Activated naive CD4-positive, alpha-beta T cell treated with anti-CD3 and anti-CD28 coated beads, Interleukin-2, amount 50 U/mL, for 24 hours (primary cell): ENCODE results near the gene PCSK4.

ENCODE experiments used
- H3K27ac Mint-ChIP-seq: one replicate; pipeline ENCODE4 v1.8.0; 2021; ENCODE audit warnings: mild to moderate bottlenecking, mixed read lengths
- H3K27me3 Mint-ChIP-seq: one replicate; pipeline ENCODE4 v1.8.0; 2021; ENCODE audit warnings: mixed read lengths
- H3K36me3 Mint-ChIP-seq: one replicate; pipeline ENCODE4 v1.8.0; 2021; ENCODE audit warnings: mixed read lengths
- H3K4me1 Mint-ChIP-seq: one replicate; pipeline ENCODE4 v1.8.0; 2021; ENCODE audit warnings: mixed read lengths
- H3K4me3 Mint-ChIP-seq: one replicate; pipeline ENCODE4 v1.8.0; 2021; ENCODE audit warnings: mild to moderate bottlenecking, mixed read lengths
- H3K9me3 Mint-ChIP-seq: one replicate; pipeline ENCODE4 v1.8.0; 2021; ENCODE audit warnings: mixed read lengths

Gene PCSK4

GRCh38 chr19:1473085-1473851, 16.9 kb downstream of the PCSK4 start:
- H3K4me1 Mint-ChIP-seq = peaks cover 18% of the 10 kb centered on the region
- H3K4me3 Mint-ChIP-seq = no peak overlapping the region
- H3K9me3 Mint-ChIP-seq = no peaks in the 10 kb centered on the region
- no peak overlapping the region for H3K27ac Mint-ChIP-seq
- H3K27me3 Mint-ChIP-seq = no peaks in the 10 kb centered on the region
- H3K36me3 Mint-ChIP-seq = no peaks in the 10 kb centered on the region

GRCh38 chr19:1472231-1473084, 17.7 kb downstream of the PCSK4 start:
- Mint-ChIP-seq H3K4me1 (peaks cover 17% of the 10 kb centered on the region), H3K4me3 (no peak overlapping the region), H3K27me3 (no peaks in the 10 kb centered on the region), H3K9me3 (no peaks in the 10 kb centered on the region), H3K27ac (no peak overlapping the region), H3K36me3 (no peaks in the 10 kb centered on the region)

DNA sequence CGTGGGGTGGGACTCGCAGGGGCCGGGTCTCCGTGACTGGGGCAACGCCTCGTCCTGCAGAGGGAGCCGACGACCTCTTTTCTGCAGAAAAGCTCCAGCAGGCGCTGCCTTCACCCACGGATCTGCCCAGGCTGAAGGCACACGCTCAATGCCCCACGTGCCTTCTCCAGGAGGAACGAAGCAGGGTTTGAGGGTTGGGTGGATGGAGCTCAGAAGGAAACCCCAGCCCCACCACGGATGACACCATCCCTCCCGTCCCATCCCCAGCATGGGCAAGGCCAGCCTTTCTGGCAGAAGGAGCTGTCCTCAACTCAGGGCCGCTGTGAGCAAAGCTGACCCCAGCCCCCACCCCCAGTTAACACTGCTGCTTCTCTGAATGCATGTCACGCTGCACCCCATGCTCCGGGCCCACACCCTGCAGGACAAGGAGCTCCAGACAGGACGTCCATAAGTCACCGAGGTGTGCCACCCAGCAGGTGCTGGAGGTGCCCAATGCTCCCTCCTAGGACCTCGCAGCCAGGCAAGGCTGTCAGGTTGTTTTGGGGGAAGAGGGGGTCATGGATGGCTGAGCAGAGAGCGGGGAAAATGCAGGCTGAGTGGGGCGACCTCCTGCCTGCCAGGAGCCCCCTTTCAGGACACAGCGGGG, 18.5 kb downstream of the PCSK4 start:
- no peak overlapping the region for H3K27ac Mint-ChIP-seq
- H3K4me1 Mint-ChIP-seq = peaks cover 10% of the 10 kb centered on the region
- no peaks in the 10 kb centered on the region for H3K36me3 Mint-ChIP-seq
- peaks cover 1% of the 10 kb centered on the region for H3K27me3 Mint-ChIP-seq
- peak overlapping the region; percentile 62 for H3K4me3 Mint-ChIP-seq
- no peaks in the 10 kb centered on the region for H3K9me3 Mint-ChIP-seq

DNA sequence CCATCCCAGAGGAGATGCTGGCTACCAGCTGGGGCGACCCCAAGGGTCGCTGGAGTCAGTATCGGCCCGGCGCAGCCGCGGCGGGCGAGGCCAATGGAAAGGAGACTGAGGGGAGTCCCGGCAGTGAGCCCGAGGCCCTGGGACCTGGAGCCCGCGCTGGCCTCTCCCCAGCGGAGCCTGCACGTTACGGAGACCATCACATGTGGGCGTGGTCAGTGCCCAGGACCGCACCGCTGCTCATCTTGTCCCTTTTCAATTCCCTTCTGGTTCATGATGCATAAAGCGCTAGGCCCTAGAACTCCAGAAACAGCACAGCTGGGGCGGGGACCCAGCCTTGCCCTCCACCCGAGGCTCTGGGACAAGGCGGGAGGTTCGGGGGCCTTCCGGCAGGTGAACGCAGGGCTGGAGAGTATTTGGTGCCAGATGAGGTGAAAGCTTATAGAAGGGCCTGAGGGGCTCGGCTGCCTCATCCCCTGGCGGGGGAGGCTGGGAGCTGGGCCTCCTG, 19.1 kb downstream of the PCSK4 start:
- Mint-ChIP-seq H3K27ac (no peak overlapping the region), H3K36me3 (no peaks in the 10 kb centered on the region), H3K4me3 (peak overlapping the region; percentile 62), H3K27me3 (peaks cover 2% of the 10 kb centered on the region), H3K4me1 (peaks cover 10% of the 10 kb centered on the region), H3K9me3 (no peaks in the 10 kb centered on the region)

GRCh38 chr19:1470305-1471009, 19.7 kb downstream of the PCSK4 start:
- Mint-ChIP-seq H3K36me3 (no peaks in the 10 kb centered on the region), H3K27ac (no peak overlapping the region), H3K4me1 (peaks cover 10% of the 10 kb centered on the region), H3K27me3 (peaks cover 2% of the 10 kb centered on the region), H3K4me3 (peak overlapping the region; percentile 79), H3K9me3 (no peaks in the 10 kb centered on the region)

DNA sequence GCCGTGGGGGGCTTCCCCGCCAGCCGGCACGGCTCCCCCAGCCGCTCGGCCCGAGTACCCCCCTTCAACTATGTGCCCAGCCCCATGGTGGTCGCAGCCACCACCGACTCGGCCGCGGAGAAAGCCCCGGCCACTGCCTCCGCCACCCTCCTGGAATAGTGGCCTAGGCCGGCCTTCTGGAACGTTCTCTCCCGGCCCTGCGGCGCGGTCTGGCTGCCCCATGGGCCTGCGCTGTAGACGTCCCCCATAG, 20.2 kb downstream of the PCSK4 start:
- H3K27ac Mint-ChIP-seq = no peak overlapping the region

DNA sequence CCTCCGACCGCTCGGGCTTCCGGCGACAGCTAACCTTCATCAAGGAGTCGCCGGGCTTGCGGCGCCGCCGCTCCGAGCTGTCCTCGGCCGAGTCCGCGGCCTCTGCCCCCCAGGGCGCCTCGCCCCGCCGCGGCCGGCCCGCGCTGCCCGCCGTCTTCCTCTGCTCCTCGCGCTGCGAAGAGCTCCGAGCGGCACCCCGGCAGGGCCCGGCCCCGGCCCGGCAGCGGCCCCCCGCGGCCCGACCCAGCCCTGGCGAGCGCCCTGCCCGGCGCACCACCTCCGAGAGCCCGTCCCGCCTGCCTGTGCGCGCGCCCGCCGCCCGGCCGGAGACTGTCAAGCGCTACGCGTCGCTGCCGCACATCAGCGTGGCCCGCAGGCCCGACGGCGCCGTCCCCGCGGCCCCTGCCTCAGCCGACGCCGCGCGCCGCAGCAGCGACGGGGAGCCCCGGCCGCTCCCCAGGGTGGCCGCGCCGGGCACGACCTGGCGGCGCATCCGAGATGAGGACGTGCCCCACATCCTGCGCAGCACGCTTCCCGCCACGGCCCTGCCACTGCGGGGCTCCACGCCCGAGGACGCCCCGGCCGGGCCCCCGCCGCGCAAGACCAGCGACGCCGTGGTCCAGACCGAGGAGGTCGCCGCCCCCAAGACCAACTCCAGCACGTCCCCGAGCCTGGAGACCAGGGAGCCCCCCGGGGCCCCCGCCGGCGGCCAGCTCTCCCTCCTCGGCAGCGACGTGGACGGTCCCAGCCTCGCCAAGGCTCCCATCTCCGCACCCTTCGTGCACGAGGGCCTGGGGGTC, 20.7 kb downstream of the PCSK4 start:
- peaks cover 2% of the 10 kb centered on the region for H3K27me3 Mint-ChIP-seq
- peak overlapping the region; percentile 79 for H3K4me3 Mint-ChIP-seq
- H3K9me3 Mint-ChIP-seq = no peaks in the 10 kb centered on the region
- no peak overlapping the region for H3K27ac Mint-ChIP-seq
- no peaks in the 10 kb centered on the region for H3K36me3 Mint-ChIP-seq
- peaks cover 10% of the 10 kb centered on the region for H3K4me1 Mint-ChIP-seq

More for the DNA sequence above, 20.2 kb downstream of the PCSK4 start:
- peaks cover 10% of the 10 kb centered on the region for H3K4me1 Mint-ChIP-seq
- peaks cover 2% of the 10 kb centered on the region for H3K27me3 Mint-ChIP-seq
- peak overlapping the region; percentile 79 for H3K4me3 Mint-ChIP-seq
- no peaks in the 10 kb centered on the region for H3K9me3 Mint-ChIP-seq
- H3K36me3 Mint-ChIP-seq = no peaks in the 10 kb centered on the region

GRCh38 chr19:1468821-1469254, 21.3 kb downstream of the PCSK4 start:
- H3K4me1 Mint-ChIP-seq = peaks cover 10% of the 10 kb centered on the region
- no peaks in the 10 kb centered on the region for H3K9me3 Mint-ChIP-seq
- H3K36me3 Mint-ChIP-seq = no peaks in the 10 kb centered on the region
- H3K27me3 Mint-ChIP-seq = peaks cover 2% of the 10 kb centered on the region
- no peak overlapping the region for H3K27ac Mint-ChIP-seq
- peak overlapping the region; percentile 44 for H3K4me3 Mint-ChIP-seq

- Mint-ChIP-seq H3K9me3 (no peaks in the 10 kb centered on the region), H3K27me3 (peaks cover 2% of the 10 kb centered on the region), H3K36me3 (no peaks in the 10 kb centered on the region), H3K27ac (peak overlapping the region; percentile 77), H3K4me1 (peaks cover 8% of the 10 kb centered on the region), H3K4me3 (peak overlapping the region; percentile 52)
Measured at GRCh38 chr19:1468274-1468820, 21.8 kb downstream of the PCSK4 start.

DNA sequence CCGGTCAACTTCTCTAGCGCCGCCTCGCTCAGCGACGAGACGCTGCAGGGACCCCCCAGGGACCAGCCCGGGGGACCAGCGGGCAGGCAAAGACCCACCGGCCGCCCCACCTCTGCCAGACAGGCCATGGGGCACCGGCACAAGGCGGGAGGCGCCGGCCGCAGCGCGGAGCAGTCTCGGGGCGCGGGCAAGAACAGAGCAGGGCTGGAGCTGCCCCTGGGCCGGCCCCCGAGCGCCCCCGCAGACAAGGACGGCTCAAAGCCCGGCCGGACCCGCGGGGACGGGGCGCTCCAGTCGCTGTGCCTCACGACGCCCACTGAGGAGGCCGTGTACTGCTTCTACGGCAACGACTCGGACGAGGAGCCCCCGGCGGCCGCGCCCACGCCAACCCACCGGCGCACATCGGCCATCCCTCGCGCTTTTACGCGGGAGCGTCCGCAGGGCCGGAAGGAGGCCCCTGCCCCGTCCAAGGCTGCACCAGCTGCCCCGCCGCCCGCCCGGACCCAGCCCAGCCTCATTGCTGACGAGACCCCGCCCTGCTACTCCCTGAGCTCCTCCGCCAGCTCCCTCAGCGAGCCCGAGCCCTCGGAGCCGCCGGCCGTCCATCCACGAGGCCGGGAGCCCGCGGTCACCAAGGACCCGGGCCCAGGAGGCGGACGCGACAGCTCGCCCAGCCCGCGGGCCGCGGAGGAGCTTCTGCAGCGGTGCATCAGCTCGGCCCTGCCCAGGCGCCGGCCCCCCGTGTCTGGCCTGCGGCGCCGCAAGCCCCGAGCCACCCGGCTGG, 22.5 kb downstream of the PCSK4 start:
- H3K36me3 Mint-ChIP-seq = no peaks in the 10 kb centered on the region
- no peak overlapping the region for H3K27ac Mint-ChIP-seq
- peaks cover 3% of the 10 kb centered on the region for H3K4me1 Mint-ChIP-seq
- H3K4me3 Mint-ChIP-seq = no peak overlapping the region
- H3K9me3 Mint-ChIP-seq = no peaks in the 10 kb centered on the region
- H3K27me3 Mint-ChIP-seq = peaks cover 2% of the 10 kb centered on the region

- Mint-ChIP-seq H3K36me3 (no peaks in the 10 kb centered on the region), H3K27me3 (peaks cover 2% of the 10 kb centered on the region), H3K4me3 (no peak overlapping the region), H3K27ac (no peak overlapping the region), H3K4me1 (peaks cover 3% of the 10 kb centered on the region), H3K9me3 (no peaks in the 10 kb centered on the region)
Measured at GRCh38 chr19:1467215-1467489, 23.0 kb downstream of the PCSK4 start.

DNA sequence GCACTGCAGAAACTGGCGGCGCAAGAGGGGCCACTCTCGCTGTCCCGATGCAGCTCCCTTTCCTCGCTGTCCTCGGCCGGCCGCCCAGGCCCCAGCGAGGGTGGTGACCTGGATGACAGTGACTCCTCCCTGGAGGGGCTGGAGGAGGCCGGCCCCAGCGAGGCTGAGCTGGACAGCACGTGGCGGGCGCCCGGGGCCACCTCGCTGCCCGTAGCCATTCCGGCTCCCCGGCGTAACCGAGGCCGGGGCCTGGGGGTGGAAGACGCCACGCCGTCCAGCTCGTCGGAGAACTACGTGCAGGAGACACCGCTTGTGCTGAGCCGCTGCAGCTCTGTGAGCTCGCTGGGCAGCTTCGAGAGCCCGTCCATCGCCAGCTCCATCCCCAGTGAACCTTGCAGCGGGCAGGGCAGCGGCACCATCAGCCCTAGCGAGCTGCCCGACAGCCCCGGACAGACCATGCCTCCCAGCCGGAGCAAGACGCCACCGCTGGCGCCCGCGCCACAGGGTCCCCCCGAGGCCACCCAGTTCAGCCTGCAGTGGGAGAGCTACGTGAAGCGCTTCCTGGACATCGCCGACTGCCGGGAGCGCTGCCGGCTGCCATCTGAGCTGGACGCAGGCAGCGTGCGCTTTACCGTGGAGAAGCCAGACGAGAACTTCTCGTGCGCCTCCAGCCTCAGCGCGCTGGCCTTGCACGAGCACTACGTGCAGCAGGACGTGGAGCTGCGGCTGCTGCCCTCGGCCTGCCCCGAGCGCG, 23.5 kb downstream of the PCSK4 start:
- H3K27me3 Mint-ChIP-seq = peaks cover 2% of the 10 kb centered on the region
- no peak overlapping the region for H3K27ac Mint-ChIP-seq
- H3K9me3 Mint-ChIP-seq = no peaks in the 10 kb centered on the region
- no peaks in the 10 kb centered on the region for H3K36me3 Mint-ChIP-seq
- H3K4me3 Mint-ChIP-seq = no peak overlapping the region
- H3K4me1 Mint-ChIP-seq = peaks cover 3% of the 10 kb centered on the region

DNA sequence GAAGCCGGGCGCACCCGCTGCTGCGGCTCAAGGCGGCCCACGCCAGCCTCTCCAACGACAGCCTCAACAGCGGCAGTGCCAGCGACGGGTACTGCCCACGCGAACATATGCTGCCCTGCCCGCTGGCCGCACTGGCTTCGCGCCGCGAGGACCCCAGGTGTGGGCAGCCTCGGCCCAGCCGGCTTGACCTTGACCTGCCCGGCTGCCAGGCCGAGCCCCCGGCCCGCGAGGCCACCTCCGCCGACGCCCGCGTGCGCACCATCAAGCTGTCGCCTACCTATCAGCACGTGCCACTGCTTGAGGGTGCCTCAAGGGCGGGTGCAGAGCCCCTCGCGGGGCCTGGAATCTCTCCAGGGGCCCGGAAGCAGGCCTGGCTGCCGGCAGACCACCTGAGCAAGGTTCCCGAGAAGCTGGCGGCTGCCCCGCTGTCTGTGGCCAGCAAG, 24.1 kb downstream of the PCSK4 start:
- no peak overlapping the region for H3K4me3 Mint-ChIP-seq
- H3K27ac Mint-ChIP-seq = no peak overlapping the region
- peaks cover 2% of the 10 kb centered on the region for H3K27me3 Mint-ChIP-seq
- H3K9me3 Mint-ChIP-seq = no peaks in the 10 kb centered on the region
- H3K4me1 Mint-ChIP-seq = peaks cover under 1% of the 10 kb centered on the region
- H3K36me3 Mint-ChIP-seq = no peaks in the 10 kb centered on the region
